Coronary artery (tissue), 2 donors: ENCODE data around the gene ATE1.

ENCODE experiments used
- DNase-seq: peaks from one replicate; pipeline ENCODE4 v3.0.0-alpha.2; 2017; ENCODE audit warnings: low spot score
- H3K27ac ChIP-seq, 2 donors: fragments of 200-600 bp; sonication (generic); one replicate each; pipeline ENCODE4 v1.5.1; 2016 to 2019
- H3K4me3 ChIP-seq: fragments of 200-600 bp; sonication (generic); 2 replicates; pipeline ENCODE4 v1.5.1; 2016; ENCODE audit warnings: mild to moderate bottlenecking, moderate library complexity
- CTCF ChIP-seq: fragments of 200-600 bp; sonication (generic); IDR thresholded peaks from one replicate; pipeline ENCODE4 v1.5.1; 2019; ENCODE audit warnings: antibody characterized with exemption

ATE1 gene

GRCh38 chr10:121781101-121781500 is 146.7 kb downstream of the ATE1 start:
- no peak for TF ChIP-seq CTCF
- DNase-seq = no peak
- Histone ChIP-seq H3K27ac (no peak overlapping the region), H3K4me3 (no peak overlapping the region)

GRCh38 chr10:121774813-121775212 is 153.0 kb downstream of the ATE1 start:
- no peak for TF ChIP-seq CTCF
- DNase-seq = no peak
- no peak overlapping the region for H3K27ac ChIP-seq

GRCh38 chr10:121774404-121774803 is 153.4 kb downstream of the ATE1 start:
- H3K27ac ChIP-seq = no peak overlapping the region
- no peak for TF ChIP-seq CTCF
- no peak for DNase-seq
- H3K4me3 ChIP-seq = no peak overlapping the region

More at GRCh38 chr10:121774813-121775212, 153.0 kb downstream of the ATE1 start:
- no peak overlapping the region for H3K4me3 ChIP-seq

GRCh38 chr10:121772884-121773283 is 154.9 kb downstream of the ATE1 start:
- H3K4me3 ChIP-seq = no peak overlapping the region
- no peak for DNase-seq
- H3K27ac ChIP-seq = no peak overlapping the region
- no peak for TF ChIP-seq CTCF

GRCh38 chr10:121772406-121772805 is 155.4 kb downstream of the ATE1 start:
- no peak for DNase-seq
- no peak overlapping the region for H3K27ac ChIP-seq
- no peak for TF ChIP-seq CTCF
- H3K4me3 ChIP-seq = no peak overlapping the region

- TF ChIP-seq CTCF = no peak
- no peak for DNase-seq
- H3K27ac ChIP-seq = no peak overlapping the region
- no peak overlapping the region for H3K4me3 ChIP-seq
Measured at GRCh38 chr10:121771966-121772365, 155.9 kb downstream of the ATE1 start.

- TF ChIP-seq CTCF = no peak
- Histone ChIP-seq H3K27ac (no peak overlapping the region), H3K4me3 (no peak overlapping the region)
- no peak for DNase-seq
Measured at GRCh38 chr10:121766426-121766825, 161.4 kb downstream of the ATE1 start.
